Activated CD4-positive, alpha-beta T cell treated with anti-CD3 and anti-CD28 coated beads for 36 hours (primary cell): ENCODE measurements around the gene OR6Y1. TPM values are rescaled to one million over a fixed set of nuclear protein-coding genes. Genes with fewer than 3 reads are reported as not detected.

Source experiments
- ATAC-seq: fragments of 200-7000 bp; cut with Tn5 transposase; one replicate; pipeline ENCODE4 v1.10.0; 2021; ENCODE audit warnings: mild to moderate bottlenecking, moderate library complexity
- CTCF ChIA-PET: fragments of 350-600 bp; sonication (Branson Sonifier 250); formaldehyde crosslinking; loops from one replicate; lab custom pipeline; 2021; ENCODE audit warnings: antibody characterized with exemption; lab: Charles Lee
- POLR2A ChIA-PET: fragments of 350-600 bp; sonication (Branson Sonifier 250); formaldehyde crosslinking; loops from one replicate; lab custom pipeline; 2021; ENCODE audit warnings: antibody characterized with exemption, inconsistent platforms; lab: Charles Lee
- DNase-seq: peaks from one replicate; pipeline ENCODE4 v3.0.0-alpha.2; 2020
- H3K27ac Mint-ChIP-seq: one replicate; pipeline ENCODE4 v1.8.0; 2021; ENCODE audit warnings: mixed read lengths
- H3K27me3 Mint-ChIP-seq: one replicate; pipeline ENCODE4 v1.8.0; 2021; ENCODE audit warnings: mixed read lengths
- H3K36me3 Mint-ChIP-seq: one replicate; pipeline ENCODE4 v1.8.0; 2021; ENCODE audit warnings: low read depth, mixed read lengths
- H3K4me1 Mint-ChIP-seq: one replicate; pipeline ENCODE4 v1.8.0; 2021; ENCODE audit warnings: mixed read lengths
- H3K4me3 Mint-ChIP-seq: one replicate; pipeline ENCODE4 v1.8.0; 2021; ENCODE audit warnings: mild to moderate bottlenecking, moderate library complexity, mixed read lengths
- H3K9me3 Mint-ChIP-seq: one replicate; pipeline ENCODE4 v1.8.0; 2021; ENCODE audit warnings: low read depth, mixed read lengths
- intact Hi-C, 2 experiments: fragments of 100-400 bp; cut with DNase I in 1 of 2; cut with micrococcal nuclease in 1 of 2; formaldehyde crosslinking; loops; one replicate each; pipeline versions ENCODE4 v1.14.2 to v1.15.1; 2022 to 2024; cut with DNase I, micrococcal nuclease
- total RNA-seq, 2 experiments: library from RNA; stranded (reverse); gene quantifications; one replicate each; pipeline ENCODE4 v1.2.3, GENCODE V29; 2021

Gene OR6Y1
- total RNA-seq, result not detected

DNA sequence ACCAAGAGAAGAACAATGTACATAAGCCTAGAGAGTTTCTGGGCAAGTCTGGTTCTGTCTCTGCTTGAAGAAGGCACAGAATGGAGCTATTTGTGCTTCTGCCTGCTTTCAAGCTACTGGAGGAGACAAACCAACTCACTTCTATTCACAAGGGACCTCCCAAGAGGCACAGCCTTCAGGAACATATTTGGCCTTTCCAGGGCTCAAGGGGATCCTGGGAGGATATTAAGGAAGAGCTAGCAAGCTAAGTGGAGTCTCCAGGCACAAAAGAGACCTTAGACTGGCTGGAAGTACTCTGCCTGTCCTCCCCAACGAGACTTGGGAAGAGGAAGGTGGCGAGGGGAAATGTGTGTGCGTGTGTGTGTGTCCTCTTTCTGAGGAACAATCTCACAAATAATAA, at the start of gene OR6Y1:
Gene OR6Y1, minus strand, starts transcription at position 54 of the 400 bp plus-strand sequence. CDS start 6,300 bp downstream, outside the sequence.
- Mint-ChIP-seq H3K27ac (no peak within 1 kb of the TSS), H3K4me1 (no peaks in the 10 kb centered on the region), H3K9me3 (no peaks in the 10 kb centered on the region), H3K27me3 (peaks cover 8% of the 10 kb centered on the region), H3K36me3 (no peaks in the 10 kb centered on the region), H3K4me3 (no peak within 1 kb of the TSS)
- no peak for DNase-seq
- ChIA-PET CTCF (interaction anchor here (0.6 kb wide), 1 partner anchor 310 kb away, joined by 3 read pairs; no protein-coding TSS in a partner anchor), POLR2A (no interaction called here)
- no peak for ATAC-seq
- intact Hi-C loops, result no loop called here

GRCh38 chr1:158600735-158601134, 46.5 kb upstream of the OR6Y1 start:
- no peak for DNase-seq
- no peaks in the 10 kb centered on the region for H3K4me1 Mint-ChIP-seq
- no peak for ATAC-seq
- CTCF ChIA-PET, result no interaction called here
- H3K27ac Mint-ChIP-seq, result no peak overlapping the region
- H3K27me3 Mint-ChIP-seq, result peaks cover 8% of the 10 kb centered on the region
- H3K4me3 Mint-ChIP-seq, result no peak overlapping the region
- no peaks in the 10 kb centered on the region for H3K36me3 Mint-ChIP-seq
- POLR2A ChIA-PET, result no interaction called here
- peaks cover 14% of the 10 kb centered on the region for H3K9me3 Mint-ChIP-seq
- intact Hi-C loops, result no loop called here

GRCh38 chr1:158586942-158587341, 32.7 kb upstream of the OR6Y1 start:
- no peak overlapping the region for H3K27ac Mint-ChIP-seq
- POLR2A ChIA-PET, result no interaction called here
- ATAC-seq (no peak), DNase-seq (no peak)
- H3K36me3 Mint-ChIP-seq, result no peaks in the 10 kb centered on the region
- no peaks in the 10 kb centered on the region for H3K4me1 Mint-ChIP-seq
- CTCF ChIA-PET, result no interaction called here
- H3K4me3 Mint-ChIP-seq, result no peak overlapping the region
- H3K9me3 Mint-ChIP-seq, result peaks cover 5% of the 10 kb centered on the region
- peaks cover 11% of the 10 kb centered on the region for H3K27me3 Mint-ChIP-seq
- intact Hi-C loops, result no loop called here

DNA sequence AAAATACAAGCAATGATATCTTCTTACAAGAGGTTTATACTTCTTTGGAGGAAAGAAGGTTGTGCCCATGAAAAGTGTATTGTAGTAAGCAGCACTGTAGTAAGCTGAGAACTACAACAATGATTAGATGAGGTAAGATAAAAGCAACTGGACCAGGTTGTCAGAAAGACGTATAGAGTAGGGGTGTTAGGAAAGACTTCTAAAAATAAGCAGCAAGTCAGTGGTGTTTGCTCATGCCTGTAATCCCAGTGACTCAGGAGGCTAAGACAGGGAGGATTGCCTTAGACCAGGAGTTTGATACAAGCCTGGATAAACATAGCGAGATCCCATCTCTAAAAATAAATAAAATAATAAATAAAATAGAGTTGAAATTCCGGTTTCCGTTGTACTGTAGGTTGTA, 29.8 kb upstream of the OR6Y1 start:
- intact Hi-C loops, result no loop called here
- ChIA-PET POLR2A (no interaction called here), CTCF (no interaction called here)
- Mint-ChIP-seq H3K4me1 (no peaks in the 10 kb centered on the region), H3K9me3 (peaks cover 5% of the 10 kb centered on the region), H3K27me3 (peaks cover 9% of the 10 kb centered on the region), H3K4me3 (no peak overlapping the region), H3K36me3 (no peaks in the 10 kb centered on the region), H3K27ac (no peak overlapping the region)
- DNase-seq (no peak), ATAC-seq (no peak)

GRCh38 chr1:158579733-158580132, 25.5 kb upstream of the OR6Y1 start, which contains the start of gene OR10X1:
Gene OR10X1, minus strand, starts transcription at chr1:158579899. Its CDS starts 0 bp downstream, at chr1:158579899.
- POLR2A ChIA-PET, result no interaction called here
- Mint-ChIP-seq H3K36me3 (no peaks in the 10 kb centered on the region), H3K9me3 (no peaks in the 10 kb centered on the region), H3K27ac (no peak within 1 kb of the TSS), H3K4me3 (no peak within 1 kb of the TSS), H3K27me3 (peaks cover 10% of the 10 kb centered on the region), H3K4me1 (no peaks in the 10 kb centered on the region)
- no peak for ATAC-seq
- DNase-seq, result no peak
- intact Hi-C loops, result no loop called here
- CTCF ChIA-PET, result interaction anchor here (0.7 kb wide), 1 partner anchor 78 kb away, joined by 3 read pairs; no protein-coding TSS in a partner anchor

DNA sequence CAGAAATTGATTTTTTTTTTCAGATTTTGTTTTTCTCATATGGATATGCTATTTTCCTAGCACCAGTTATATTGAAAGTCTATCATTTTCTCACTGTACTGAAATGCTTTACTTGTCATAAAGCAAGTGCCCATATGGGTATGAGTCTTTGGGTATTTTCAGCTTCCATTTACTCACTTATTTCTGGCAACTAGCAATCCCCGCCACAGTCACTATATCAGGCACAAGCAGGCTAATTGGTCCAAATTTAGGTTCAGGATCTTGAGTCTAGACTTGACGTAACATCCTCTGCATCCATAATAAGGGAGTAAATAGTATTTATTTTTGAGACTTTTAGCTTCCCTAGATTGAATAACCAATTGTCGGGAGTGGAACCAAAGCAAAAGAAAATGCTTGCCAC, 23.4 kb upstream of the OR6Y1 start:
- Mint-ChIP-seq H3K4me3 (no peak overlapping the region), H3K27me3 (peaks cover 10% of the 10 kb centered on the region), H3K4me1 (no peaks in the 10 kb centered on the region), H3K36me3 (no peaks in the 10 kb centered on the region), H3K27ac (no peak overlapping the region), H3K9me3 (no peaks in the 10 kb centered on the region)
- CTCF ChIA-PET, result interaction anchor here (0.6 kb wide), 1 partner anchor 9 kb away, joined by 3 read pairs; no protein-coding TSS in a partner anchor
- DNase-seq (no peak), ATAC-seq (no peak)
- POLR2A ChIA-PET, result no interaction called here
- intact Hi-C loops, result no loop called here

GRCh38 chr1:158572226-158572625, 18.0 kb upstream of the OR6Y1 start:
- H3K9me3 Mint-ChIP-seq, result no peaks in the 10 kb centered on the region
- POLR2A ChIA-PET, result no interaction called here
- CTCF ChIA-PET, result interaction anchor here (1.4 kb wide), 1 partner anchor 642 kb away, joined by 7 read pairs; no protein-coding TSS in a partner anchor

DNA sequence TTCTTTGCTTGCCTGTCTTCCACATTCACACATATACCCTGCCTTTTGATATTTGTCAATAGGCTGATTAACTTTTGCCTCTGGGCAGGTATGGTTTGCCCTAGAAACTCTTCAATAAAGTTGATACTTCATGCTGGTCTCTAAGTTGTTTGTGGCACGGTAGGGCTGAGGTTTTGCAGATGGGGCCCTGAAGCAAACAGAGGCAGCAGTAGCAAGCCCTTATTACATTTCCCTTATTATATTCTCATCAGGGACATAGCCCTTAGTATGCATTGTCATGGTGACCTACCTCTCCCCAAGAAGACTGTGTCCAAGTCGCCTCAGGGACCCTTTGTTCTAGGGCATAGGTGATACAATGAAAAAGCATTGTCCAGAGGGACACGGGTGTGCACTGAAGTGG, 16.3 kb upstream of the OR6Y1 start, which contains the start of gene OR6P1:
Gene OR6P1, minus strand, starts transcription at position 101 of the 400 bp plus-strand sequence. CDS start 6,976 bp downstream, outside the sequence.
- Mint-ChIP-seq H3K27me3 (peaks cover 22% of the 10 kb centered on the region), H3K9me3 (no peaks in the 10 kb centered on the region), H3K4me1 (no peaks in the 10 kb centered on the region), H3K27ac (no peak within 1 kb of the TSS), H3K4me3 (no peak within 1 kb of the TSS), H3K36me3 (no peaks in the 10 kb centered on the region)
- no peak for DNase-seq
- intact Hi-C loops, result no loop called here
- ATAC-seq, result no peak
- ChIA-PET CTCF (interaction anchor here (0.8 kb wide), 1 partner anchor 77 kb away, joined by 3 read pairs; no protein-coding TSS in a partner anchor), POLR2A (no interaction called here)

More at GRCh38 chr1:158572226-158572625, 18.0 kb upstream of the OR6Y1 start:
- Mint-ChIP-seq H3K4me1 (no peaks in the 10 kb centered on the region), H3K36me3 (no peaks in the 10 kb centered on the region), H3K4me3 (no peak overlapping the region), H3K27me3 (peaks cover 22% of the 10 kb centered on the region), H3K27ac (no peak overlapping the region)
- DNase-seq, result no peak
- no peak for ATAC-seq
- intact Hi-C loops, result no loop called here

- intact Hi-C loops, result no loop called here
- ChIA-PET POLR2A (no interaction called here), CTCF (interaction anchor here (1.1 kb wide), 1 partner anchor 434 kb away, joined by 3 read pairs; no protein-coding TSS in a partner anchor)
- no peak for DNase-seq
- Mint-ChIP-seq H3K36me3 (no peaks in the 10 kb centered on the region), H3K9me3 (no peaks in the 10 kb centered on the region), H3K27me3 (peaks cover 4% of the 10 kb centered on the region), H3K4me3 (no peak overlapping the region), H3K4me1 (no peaks in the 10 kb centered on the region), H3K27ac (no peak overlapping the region)
- no peak for ATAC-seq
These were observed 10.4 kb upstream of the OR6Y1 start for GRCh38 chr1:158564608-158565007.

GRCh38 chr1:158563853-158564252, 9.6 kb upstream of the OR6Y1 start:
- CTCF ChIA-PET, result interaction anchor here (0.6 kb wide), 1 partner anchor 495 kb away, joined by 3 read pairs; no protein-coding TSS in a partner anchor
- DNase-seq, result no peak

DNA sequence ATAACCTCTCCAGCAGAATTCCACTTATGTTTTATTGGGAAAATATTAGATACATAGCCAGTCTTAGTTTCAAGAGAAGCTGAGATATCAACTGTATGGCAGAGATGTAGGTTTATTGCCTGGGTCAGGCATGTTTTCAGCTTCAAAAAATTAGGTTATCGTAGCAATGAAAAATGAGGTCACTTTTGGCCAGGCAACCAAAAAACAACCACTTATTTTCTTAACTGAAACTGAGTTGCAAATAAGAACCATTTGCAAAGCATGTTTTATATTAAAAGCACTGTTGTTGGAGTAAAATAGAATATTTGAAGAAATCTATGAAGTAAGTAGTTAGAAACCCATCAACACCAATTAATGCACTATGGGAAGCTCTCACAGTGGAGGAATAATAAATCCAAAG, 5.5 kb upstream of the OR6Y1 start:
- intact Hi-C loops, result no loop called here
- H3K4me3 Mint-ChIP-seq, result no peak overlapping the region
- no peak overlapping the region for H3K27ac Mint-ChIP-seq
- no peaks in the 10 kb centered on the region for H3K4me1 Mint-ChIP-seq
- ChIA-PET POLR2A (no interaction called here), CTCF (no interaction called here)
- H3K36me3 Mint-ChIP-seq, result no peaks in the 10 kb centered on the region
- no peaks in the 10 kb centered on the region for H3K9me3 Mint-ChIP-seq
- ATAC-seq (no peak), DNase-seq (no peak)
- H3K27me3 Mint-ChIP-seq, result peaks cover 5% of the 10 kb centered on the region

More at GRCh38 chr1:158563853-158564252, 9.6 kb upstream of the OR6Y1 start:
- peaks cover 6% of the 10 kb centered on the region for H3K27me3 Mint-ChIP-seq
- intact Hi-C loops, result no loop called here
- H3K4me3 Mint-ChIP-seq, result no peak overlapping the region
- ATAC-seq, result no peak
- H3K27ac Mint-ChIP-seq, result no peak overlapping the region
- no peaks in the 10 kb centered on the region for H3K9me3 Mint-ChIP-seq
- H3K4me1 Mint-ChIP-seq, result no peaks in the 10 kb centered on the region
- no peaks in the 10 kb centered on the region for H3K36me3 Mint-ChIP-seq
- POLR2A ChIA-PET, result no interaction called here

- Mint-ChIP-seq H3K36me3 (no peaks in the 10 kb centered on the region), H3K27ac (no peak overlapping the region), H3K9me3 (no peaks in the 10 kb centered on the region), H3K27me3 (peaks cover 13% of the 10 kb centered on the region), H3K4me1 (no peaks in the 10 kb centered on the region), H3K4me3 (no peak overlapping the region)
- ChIA-PET POLR2A (no interaction called here), CTCF (no interaction called here)
- DNase-seq (no peak), ATAC-seq (no peak)
- intact Hi-C loops, result no loop called here
These were observed 1.9 kb downstream of the OR6Y1 start for GRCh38 chr1:158552296-158552695.
